Measurements from ENCODE around the gene SDK2.

GRCh38 chr17:73503560-73503959 is 140.7 kb downstream of the SDK2 start:
- TF ChIP-seq ZNF274 (IDR thresholded peaks at IDR 0.05; ENCODE audit: borderline replicate concordance, extremely low read depth, low read length) (no peak), POLR2A (IDR thresholded peaks at IDR 0.05; ENCODE audit: control extremely low read depth in 1 of 2, low read depth in 2 of 2, low read length in 2 of 2) (no peak), EZH2 (IDR thresholded peaks at IDR 0.05; ENCODE audit: low read depth, low read length, severe bottlenecking) (no peak), RNF2 (IDR thresholded peaks at IDR 0.05; ENCODE audit: borderline replicate concordance, low read depth, low read length, missing control alignments, poor library complexity, severe bottlenecking) (no peak)
- TF ChIP-seq, protein P1, sequence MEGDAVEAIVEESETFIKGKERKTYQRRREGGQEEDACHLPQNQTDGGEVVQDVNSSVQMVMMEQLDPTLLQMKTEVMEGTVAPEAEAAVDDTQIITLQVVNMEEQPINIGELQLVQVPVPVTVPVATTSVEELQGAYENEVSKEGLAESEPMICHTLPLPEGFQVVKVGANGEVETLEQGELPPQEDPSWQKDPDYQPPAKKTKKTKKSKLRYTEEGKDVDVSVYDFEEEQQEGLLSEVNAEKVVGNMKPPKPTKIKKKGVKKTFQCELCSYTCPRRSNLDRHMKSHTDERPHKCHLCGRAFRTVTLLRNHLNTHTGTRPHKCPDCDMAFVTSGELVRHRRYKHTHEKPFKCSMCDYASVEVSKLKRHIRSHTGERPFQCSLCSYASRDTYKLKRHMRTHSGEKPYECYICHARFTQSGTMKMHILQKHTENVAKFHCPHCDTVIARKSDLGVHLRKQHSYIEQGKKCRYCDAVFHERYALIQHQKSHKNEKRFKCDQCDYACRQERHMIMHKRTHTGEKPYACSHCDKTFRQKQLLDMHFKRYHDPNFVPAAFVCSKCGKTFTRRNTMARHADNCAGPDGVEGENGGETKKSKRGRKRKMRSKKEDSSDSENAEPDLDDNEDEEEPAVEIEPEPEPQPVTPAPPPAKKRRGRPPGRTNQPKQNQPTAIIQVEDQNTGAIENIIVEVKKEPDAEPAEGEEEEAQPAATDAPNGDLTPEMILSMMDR (IDR thresholded peaks at IDR 0.05; ENCODE audit: control extremely low read depth in 1 of 3, insufficient read depth in 1 of 3, low read depth in 1 of 3, low read length in 3 of 3) = no peak
